ENCODE results near the gene PTPRK. TPM values are rescaled to one million over a fixed set of nuclear protein-coding genes. Genes with fewer than 3 reads are reported as not detected.

Gene PTPRK
- total and polyA plus RNA-seq, 9 of the 15 experiments (the other 6 are each of a cell fraction or from before 2014, with no cell fraction given) = 0.04 to 0.51 TPM; not detected in 7

- ChIA-PET CTCF (ENCODE audit: low intra/inter-chr PET ratio) (no interaction called here), POLR2A (no interaction called here)
- Histone ChIP-seq H3K27me3 (ENCODE audit: control insufficient read depth in 2 of 2, insufficient read depth in 2 of 2, low read length in 2 of 2) (no peaks in the 10 kb centered on the region), H3K9ac (ENCODE audit: insufficient read depth in 1 of 2, low read depth in 2 of 2, low read length in 2 of 2) (no peak overlapping the region), H3K9me3 (replicated peaks; ENCODE audit: control insufficient read depth, insufficient read depth, low read depth, low read length) (no peaks in the 10 kb centered on the region), H4K20me1 (replicated peaks; ENCODE audit: control insufficient read depth, insufficient read depth, low read length) (no peaks in the 10 kb centered on the region), H3K27ac (ENCODE audit: extremely low read depth, low read depth, low read length) (no peak overlapping the region), H3K79me2 (ENCODE audit: control insufficient read depth, insufficient read depth, low read length) (no peaks in the 10 kb centered on the region), H3K9me1 (ENCODE audit: control insufficient read depth, insufficient read depth, low read length) (no peaks in the 10 kb centered on the region), H3K36me3 (ENCODE audit: control insufficient read depth, insufficient read depth, low read length) (no peaks in the 10 kb centered on the region), H3K4me3 (no peak overlapping the region), H2AFZ (ENCODE audit: low read depth, low read length) (no peak overlapping the region), H3K4me2 (ENCODE audit: insufficient read depth, low read length) (no peak overlapping the region), H3K4me1 (replicated peaks in 1 of 2; ENCODE audit: control insufficient read depth in 2 of 2, insufficient read depth in 2 of 2, low read length in 2 of 2) (no peaks in the 10 kb centered on the region; a peak in 1 of 5 replicates)
- WGBS (ENCODE audit: insufficient coverage, low coverage, missing lambda C conversion rate) = 3% methylated on average over 2 of the region's 2 CpGs
- FAIRE-seq (no peak), DNase-seq (ENCODE audit: extremely low read depth in 1 of 4, low spot score in 3 of 4) (no peak), ATAC-seq (no peak)
- in situ Hi-C loops (cut with MboI) = no loop called here
- intact Hi-C loops (cut with micrococcal nuclease) = no loop called here
- BruUV-seq (replicated peaks) = no TSS peak
- TF ChIP-seq MBD1 (CRISPR knock-in tag; IDR thresholded peaks at IDR 0.05) (no peak), PHTF2 (CRISPR knock-in tag; IDR thresholded peaks at IDR 0.05) (no peak), ZNF431 (CRISPR knock-in tag; IDR thresholded peaks at IDR 0.05) (no peak), ZNF764 (CRISPR knock-in tag; IDR thresholded peaks at IDR 0.05; ENCODE audit: low read depth) (no peak), GTF2E2 (tag; IDR thresholded peaks at IDR 0.05) (no peak), U2AF1 (optimal IDR thresholded peaks at IDR 0.05; ENCODE audit: low read depth, low read length) (no peak), CHD7 (IDR thresholded peaks at IDR 0.05; ENCODE audit: low read depth, low read length) (no peak)
- TF ChIP-seq, protein P1, sequence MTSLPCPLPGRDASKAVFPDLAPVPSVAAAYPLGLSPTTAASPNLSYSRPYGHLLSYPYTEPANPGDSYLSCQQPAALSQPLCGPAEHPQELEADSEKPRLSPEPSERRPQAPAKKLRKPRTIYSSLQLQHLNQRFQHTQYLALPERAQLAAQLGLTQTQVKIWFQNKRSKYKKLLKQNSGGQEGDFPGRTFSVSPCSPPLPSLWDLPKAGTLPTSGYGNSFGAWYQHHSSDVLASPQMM (CRISPR knock-in tag; IDR thresholded peaks at IDR 0.05) = no peak
- TF ChIP-seq, protein P2, sequence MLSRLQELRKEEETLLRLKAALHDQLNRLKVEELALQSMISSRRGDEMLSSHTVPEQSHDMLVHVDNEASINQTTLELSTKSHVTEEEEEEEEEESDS (CRISPR knock-in tag; IDR thresholded peaks at IDR 0.05) = no peak
Measured at GRCh38 chr6:128525406-128525805, 5.0 kb upstream of the PTPRK start.

Data from K562 (cell line).